Bronchial epithelial cell (primary cell): ENCODE measurements around the gene NAGPA. TPM values are rescaled to one million over a fixed set of nuclear protein-coding genes. Genes with fewer than 3 reads are reported as not detected.

Experiments used
- DNase-seq: peaks from one replicate; pipeline ENCODE4 v3.0.0-alpha.2; 2010; ENCODE audit warnings: low read depth
- FAIRE-seq: peaks from 2 replicates; lab custom pipeline; 2011; peaks lifted over from hg19 to GRCh38; lab: Jason Lieb, UNC
- H3K27me3 ChIP-seq: 2 replicates; pipeline ENCODE4 v1.5.1; 2011; ENCODE audit warnings: low read length; ENCODE audit not compliant: control insufficient read depth, insufficient read depth
- H3K36me3 ChIP-seq: 2 replicates; pipeline ENCODE4 v1.5.1; 2011; ENCODE audit warnings: low read length; ENCODE audit not compliant: control insufficient read depth, insufficient read depth
- H3K4me3 ChIP-seq: 2 replicates; pipeline ENCODE4 v1.5.1; 2011; ENCODE audit warnings: mild to moderate bottlenecking, low read depth, low read length, control low read depth
- CTCF ChIP-seq: IDR thresholded peaks from 2 replicates; pipeline ENCODE4 v1.5.1; 2011; ENCODE audit warnings: mild to moderate bottlenecking, moderate library complexity, low read length, control low read depth, inconsistent platforms; ENCODE audit not compliant: insufficient read depth, severe bottlenecking
- total RNA-seq: library from RNA; depleted of rRNA; stranded (reverse); fragments of >200 nt; gene quantifications from 2 replicates; pipeline ENCODE4 v1.2.1, GENCODE V29; 2014

The NAGPA gene
- total RNA-seq, 1 donor from 2014 or later = 9.7 TPM

GRCh38 chr16:5015351-5015750 is 18.4 kb downstream of the NAGPA start:
- FAIRE-seq = no peak
- Histone ChIP-seq H3K36me3 (no peaks in the 10 kb centered on the region), H3K27me3 (peaks cover 4% of the 10 kb centered on the region), H3K4me3 (no peak overlapping the region)
- no peak for TF ChIP-seq CTCF
- no peak for DNase-seq

GRCh38 chr16:5012887-5013286 is 20.8 kb downstream of the NAGPA start:
- H3K36me3 ChIP-seq = no peaks in the 10 kb centered on the region
- no peak for FAIRE-seq
- no peak overlapping the region for H3K4me3 ChIP-seq
- peaks cover 4% of the 10 kb centered on the region for H3K27me3 ChIP-seq
- TF ChIP-seq CTCF = no peak
- DNase-seq = no peak

GRCh38 chr16:5011637-5012036 is 22.1 kb downstream of the NAGPA start:
- DNase-seq (no peak), FAIRE-seq (no peak)
- Histone ChIP-seq H3K4me3 (no peak overlapping the region), H3K36me3 (no peaks in the 10 kb centered on the region), H3K27me3 (peaks cover 4% of the 10 kb centered on the region)
- TF ChIP-seq CTCF = no peak

- no peak for TF ChIP-seq CTCF
- H3K4me3 ChIP-seq = no peak overlapping the region
- H3K36me3 ChIP-seq = no peaks in the 10 kb centered on the region
- FAIRE-seq (no peak), DNase-seq (no peak)
- peaks cover 4% of the 10 kb centered on the region for H3K27me3 ChIP-seq
These were observed 23.0 kb downstream of the NAGPA start for GRCh38 chr16:5010576-5011329.

- no peak for DNase-seq
- no peak for TF ChIP-seq CTCF
- no peak for FAIRE-seq
- H3K4me3 ChIP-seq = no peak overlapping the region
- no peaks in the 10 kb centered on the region for H3K36me3 ChIP-seq
- H3K27me3 ChIP-seq = peaks cover 4% of the 10 kb centered on the region
These were observed 25.4 kb downstream of the NAGPA start for GRCh38 chr16:5008311-5008731.

GRCh38 chr16:5007256-5007655 is 26.5 kb downstream of the NAGPA start:
- FAIRE-seq = no peak
- DNase-seq = no peak
- H3K27me3 ChIP-seq = peaks cover 4% of the 10 kb centered on the region

More at GRCh38 chr16:5007256-5007655, 26.5 kb downstream of the NAGPA start:
- no peak for TF ChIP-seq CTCF
- Histone ChIP-seq H3K36me3 (no peaks in the 10 kb centered on the region), H3K4me3 (no peak overlapping the region)
